LNCaP clone FGC (cell line): ENCODE data around the gene LRRC31.

Experiments
- DNase-seq: peaks from one replicate; pipeline ENCODE4 v3.0.0-alpha.2; 2011; ENCODE audit warnings: low read depth
- H3K4me3 ChIP-seq: 2 replicates; pipeline ENCODE4 v1.5.1; 2011; ENCODE audit warnings: mild to moderate bottlenecking, low read depth, low read length, control low read depth
- CTCF ChIP-seq: IDR thresholded peaks from 2 replicates; pipeline ENCODE4 v1.5.1; 2012; ENCODE audit warnings: mild to moderate bottlenecking; ENCODE audit not compliant: control insufficient read depth, insufficient read depth; ENCODE audit errors: extremely low read depth

Gene LRRC31

DNA sequence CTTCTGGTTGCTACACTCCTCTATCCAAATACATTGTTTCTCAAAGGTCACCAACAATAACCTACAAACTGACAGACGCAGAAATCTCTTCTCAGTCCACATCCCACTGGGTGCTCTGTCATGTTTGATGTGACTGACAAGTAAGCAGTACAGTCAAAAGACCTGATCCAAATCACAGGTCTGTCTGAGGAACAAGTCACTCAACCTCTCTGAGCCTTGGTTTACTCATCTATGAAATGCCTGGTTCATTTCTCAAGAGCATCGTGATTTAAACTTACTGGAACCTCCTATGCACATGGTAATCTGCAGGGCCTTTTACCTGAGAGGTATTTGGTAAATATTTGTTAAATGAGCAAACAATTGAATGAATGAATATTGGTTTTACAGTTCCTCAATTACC, 5.5 kb downstream of the LRRC31 start:
- no peak overlapping the region for H3K4me3 ChIP-seq
- DNase-seq, result no peak
- TF ChIP-seq CTCF, result no peak

DNA sequence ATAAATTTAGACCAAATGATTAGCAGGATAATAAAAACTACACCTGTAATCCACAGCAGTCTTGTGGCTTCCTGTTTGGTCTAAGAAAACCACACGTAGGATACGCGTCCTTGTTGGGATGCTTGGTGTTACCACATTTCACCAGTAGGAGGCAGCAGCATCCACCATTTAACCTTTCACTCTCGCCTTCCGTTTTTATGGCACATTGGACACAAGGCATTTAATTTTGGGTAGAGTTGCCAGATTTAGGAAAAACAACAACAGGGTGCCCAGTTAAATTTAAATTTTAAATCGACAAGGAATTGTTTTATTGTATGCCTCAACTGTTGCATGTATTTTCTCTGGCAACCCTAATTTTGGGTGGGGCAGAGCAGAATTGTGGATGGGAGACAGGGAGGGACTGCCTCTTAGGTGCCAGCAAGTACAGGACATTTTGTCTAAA, 6.3 kb downstream of the LRRC31 start:
- DNase-seq, result peak; percentile 75
- no peak overlapping the region for H3K4me3 ChIP-seq
- peak; percentile 97 for TF ChIP-seq CTCF

- DNase-seq, result no peak
- H3K4me3 ChIP-seq, result no peak overlapping the region
- no peak for TF ChIP-seq CTCF
Observed at GRCh38 chr3:169861871-169862270, 7.9 kb downstream of the LRRC31 start.

DNA sequence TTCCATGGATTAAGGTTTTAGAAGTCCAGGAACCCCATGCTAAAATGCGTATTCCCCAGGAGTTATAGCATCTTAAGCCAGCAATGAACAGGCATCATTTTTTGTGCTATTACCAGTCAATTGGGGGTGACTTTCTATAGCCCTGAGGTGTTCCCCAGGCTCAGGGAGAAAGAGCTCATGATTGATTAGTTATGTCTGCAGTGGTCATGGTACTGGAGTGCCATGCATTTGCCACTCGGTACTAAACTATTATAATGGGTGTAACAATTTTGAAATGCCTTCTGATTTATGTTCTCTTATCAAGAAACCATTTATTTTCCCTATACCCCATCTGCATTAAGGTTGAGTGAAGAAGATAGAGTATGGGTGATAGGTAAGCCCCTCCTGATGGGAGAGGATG, 11.9 kb downstream of the LRRC31 start:
- no peak for DNase-seq
- no peak overlapping the region for H3K4me3 ChIP-seq
- TF ChIP-seq CTCF, result no peak

GRCh38 chr3:169855514-169855913, 14.2 kb downstream of the LRRC31 start:
- TF ChIP-seq CTCF, result no peak

DNA sequence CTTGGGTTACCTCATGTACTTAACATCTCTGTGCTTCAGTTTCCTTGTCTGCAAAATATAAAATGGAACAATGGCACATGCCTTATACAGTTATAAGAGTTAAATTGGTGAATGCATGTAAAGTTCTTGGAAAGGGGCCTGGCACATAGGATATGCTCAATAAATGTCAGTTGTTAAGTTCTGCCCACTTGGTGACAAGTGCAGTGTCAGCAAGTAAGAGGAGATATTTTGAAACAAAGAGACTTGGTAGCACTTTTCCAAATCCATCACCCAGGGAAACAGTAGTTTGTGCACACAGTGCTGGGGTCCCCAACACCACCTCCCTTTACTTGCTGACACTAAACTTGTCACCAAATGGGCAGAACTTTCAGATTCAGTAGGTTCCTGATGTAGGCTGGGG, 19.1 kb downstream of the LRRC31 start:
- no peak for TF ChIP-seq CTCF
- no peak overlapping the region for H3K4me3 ChIP-seq
- DNase-seq, result no peak

More at GRCh38 chr3:169855514-169855913, 14.2 kb downstream of the LRRC31 start:
- no peak for DNase-seq
- no peak overlapping the region for H3K4me3 ChIP-seq

GRCh38 chr3:169848741-169849140, 21.0 kb downstream of the LRRC31 start:
- TF ChIP-seq CTCF, result no peak
- H3K4me3 ChIP-seq, result no peak overlapping the region
- no peak for DNase-seq
